HG02763 (cell line): ENCODE data around the gene APBA2.
"Not testable (repeated sequence)": the region's sequence is repeated elsewhere in the genome, so short reads cannot be mapped to it uniquely, and the experiment has no call there.

Experiments used
- ATAC-seq: cut with Tn5 transposase; IDR thresholded peaks from one replicate; pipeline ENCODE4 v1.9.1; 2021; ENCODE audit warnings: mild to moderate bottlenecking, moderate library complexity; ENCODE audit not compliant: unreplicated experiment

The APBA2 gene

DNA sequence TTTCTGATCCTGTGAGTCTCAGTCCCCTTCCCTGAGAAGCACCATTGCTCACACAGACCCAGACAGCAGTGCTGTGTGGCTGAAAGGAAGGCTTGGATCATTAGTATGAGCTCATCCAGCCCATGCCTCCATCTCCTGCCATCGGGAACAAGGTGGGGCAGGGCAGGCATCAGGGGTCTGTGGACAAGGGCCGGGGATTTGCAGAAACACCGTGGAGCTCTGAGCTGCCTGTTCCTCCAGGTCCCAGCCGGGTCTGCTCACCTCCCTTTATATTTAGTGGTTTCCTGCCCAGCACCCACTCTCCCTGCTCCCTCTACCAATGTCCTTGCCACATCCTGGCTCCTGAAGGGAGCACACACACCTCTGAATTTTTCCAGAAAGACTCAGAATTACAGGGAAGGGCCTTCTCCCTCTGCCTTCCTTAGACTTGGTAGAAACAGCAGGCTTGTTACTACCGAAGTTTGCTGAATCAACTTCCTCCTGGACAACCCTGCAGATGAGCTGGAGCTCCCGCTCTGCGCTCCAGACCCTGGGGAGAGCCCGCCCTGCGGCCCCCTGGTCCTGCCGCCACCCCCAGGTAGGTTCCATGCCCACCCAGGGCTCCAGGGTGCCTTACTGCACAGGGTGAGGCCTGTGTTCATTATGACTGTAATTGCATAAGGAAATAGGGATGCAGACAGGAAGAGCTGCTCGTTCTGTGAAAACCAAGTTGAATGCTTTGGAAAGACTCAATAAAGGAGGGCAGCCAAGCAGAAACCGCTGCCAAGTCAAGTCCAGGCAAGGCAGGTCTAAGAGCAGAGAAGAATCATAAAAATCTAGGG is 255.7 kb downstream of the APBA2 start:
- ATAC-seq, result no peak

DNA sequence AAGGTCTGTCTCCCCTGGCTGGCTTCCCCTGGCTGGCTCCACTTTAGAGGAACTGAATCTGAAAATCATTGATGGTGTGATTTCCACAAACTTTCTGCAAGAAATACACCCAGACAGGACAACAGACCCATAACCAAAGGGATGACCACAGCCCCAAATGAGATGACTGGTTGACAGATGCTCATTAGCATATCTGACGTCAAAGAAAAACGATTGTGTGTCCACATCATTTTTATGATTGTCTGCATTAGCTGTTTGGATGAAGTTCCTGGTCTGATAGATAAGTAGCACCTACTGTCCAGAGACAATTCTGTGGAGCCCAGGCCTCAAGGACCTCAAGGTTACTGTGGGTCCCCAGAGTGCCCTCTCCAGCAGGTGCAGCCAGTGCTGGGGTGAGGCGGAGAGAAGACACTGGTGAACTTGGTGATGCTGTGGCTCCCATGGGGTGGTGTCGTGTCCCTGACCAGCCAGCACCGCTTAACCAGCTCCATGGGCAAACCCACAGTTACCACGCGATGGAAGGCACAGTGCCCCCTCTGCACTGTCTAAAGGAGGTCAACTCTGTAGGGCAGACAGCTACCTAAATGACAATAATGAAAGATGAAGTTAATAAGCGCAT is 256.5 kb downstream of the APBA2 start:
- ATAC-seq, result no peak

DNA sequence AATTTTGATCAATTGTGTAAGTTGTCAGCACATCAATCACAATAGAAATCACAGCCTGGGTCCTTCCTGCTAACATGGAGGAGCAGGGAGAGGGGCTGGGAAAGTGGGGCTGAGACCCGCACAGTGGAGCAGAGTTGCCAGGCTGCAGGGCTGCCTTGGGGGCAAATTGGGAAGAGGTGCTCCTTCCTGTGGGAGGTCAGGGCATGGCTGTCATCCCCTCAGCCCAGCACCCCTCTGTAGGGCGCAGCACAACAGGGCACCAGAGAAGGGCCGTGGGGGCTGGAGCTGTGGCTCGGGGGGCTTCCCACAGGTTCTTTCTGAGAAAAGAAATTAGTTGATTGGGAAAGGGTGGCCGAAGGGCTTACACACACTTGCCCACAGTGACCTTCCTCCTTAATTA is 257.5 kb downstream of the APBA2 start:
- no peak for ATAC-seq

DNA sequence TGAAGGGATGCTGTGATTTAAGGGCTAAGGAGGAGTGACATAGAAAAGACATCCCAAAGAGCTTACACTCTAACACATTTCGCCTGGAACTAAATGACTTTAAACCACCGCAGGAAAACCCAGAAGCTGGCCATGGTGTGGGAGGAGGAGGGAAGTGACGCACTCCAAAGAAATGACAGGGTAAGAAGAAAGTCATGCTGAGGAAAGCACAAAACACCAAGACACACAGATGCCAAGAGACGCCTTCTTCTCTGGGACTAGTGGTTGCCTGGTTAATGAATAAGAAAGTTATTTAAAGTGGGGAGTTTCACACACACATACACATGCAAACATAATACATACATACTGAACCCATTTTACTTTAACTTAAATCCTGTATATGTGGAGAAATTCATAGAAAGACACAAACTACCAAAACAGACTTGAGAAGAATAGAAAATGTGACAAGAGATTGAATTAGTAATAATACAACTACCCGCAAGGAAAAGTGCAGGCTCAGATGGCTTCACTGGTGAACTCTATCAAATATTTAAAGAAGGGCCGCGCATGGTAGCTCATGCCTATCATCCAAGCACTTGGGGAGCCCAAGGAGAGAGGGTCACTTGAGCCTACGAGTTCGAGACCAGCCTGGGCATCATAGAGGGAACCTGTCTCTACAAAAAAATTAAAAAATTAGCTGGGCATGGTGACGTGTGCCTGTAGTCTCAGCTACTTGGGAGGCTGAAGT is 258.3 kb downstream of the APBA2 start:
- peak; percentile 47 for ATAC-seq

DNA sequence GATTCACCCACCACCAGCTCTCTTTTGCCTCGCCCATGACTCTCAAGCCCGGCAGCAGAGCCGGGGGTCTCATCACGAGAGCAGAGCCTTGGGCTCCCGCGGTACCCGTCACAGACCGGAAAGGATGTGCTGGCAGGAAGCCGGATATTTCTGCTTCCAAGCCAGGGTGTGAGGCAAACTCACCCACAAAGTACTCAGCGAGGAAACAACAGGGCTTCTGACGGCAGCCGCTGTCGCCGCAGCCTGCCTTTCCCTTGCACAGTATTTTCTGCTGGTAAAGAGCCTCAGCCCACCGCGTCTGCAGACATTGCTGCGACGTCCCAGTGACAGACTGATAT is 263.9 kb downstream of the APBA2 start:
- ATAC-seq, result no peak

DNA sequence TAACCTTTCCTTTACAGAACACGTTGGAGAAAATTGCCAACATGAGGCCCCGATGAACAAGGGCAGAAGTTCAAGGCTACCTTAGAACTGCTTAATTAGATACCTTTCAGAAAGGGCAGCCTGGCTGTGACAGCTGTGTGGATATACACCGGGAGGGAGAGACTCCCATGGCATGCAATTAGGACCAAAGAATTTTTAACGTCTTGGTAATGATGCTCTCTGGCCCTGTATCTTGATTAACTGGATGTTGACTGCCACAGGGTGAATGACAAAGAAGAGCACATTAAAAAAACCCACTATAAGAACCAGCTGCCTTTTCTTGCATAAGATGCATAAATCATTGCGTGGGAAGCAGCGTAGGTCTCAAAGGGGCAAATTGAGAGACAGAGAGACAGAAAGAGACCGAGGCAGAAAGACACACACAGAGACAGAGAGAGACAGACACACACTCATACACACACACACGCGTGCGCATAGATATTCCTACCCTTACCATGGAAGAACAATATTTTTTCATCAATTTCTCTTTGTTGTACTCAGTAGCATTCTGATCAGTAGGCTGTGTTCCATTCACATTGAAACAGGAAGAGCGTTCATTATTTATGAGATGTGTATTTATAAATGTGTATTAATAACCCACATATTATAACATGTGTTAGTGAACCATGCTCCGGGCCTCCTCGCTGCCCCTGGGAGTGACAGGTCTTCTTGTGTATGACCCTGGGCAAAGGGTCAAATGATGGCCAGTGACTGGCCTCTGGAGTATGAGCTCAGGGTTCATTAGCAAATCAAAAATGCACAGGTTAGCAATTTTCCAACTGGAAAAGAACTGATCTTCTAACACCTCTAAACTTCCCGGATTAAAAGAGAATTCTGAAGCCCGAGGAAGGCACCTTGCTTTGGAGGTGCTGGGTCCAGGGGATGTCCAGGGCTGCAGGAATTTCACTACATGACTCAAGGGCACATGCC is 265.0 kb downstream of the APBA2 start:
- no peak for ATAC-seq

DNA sequence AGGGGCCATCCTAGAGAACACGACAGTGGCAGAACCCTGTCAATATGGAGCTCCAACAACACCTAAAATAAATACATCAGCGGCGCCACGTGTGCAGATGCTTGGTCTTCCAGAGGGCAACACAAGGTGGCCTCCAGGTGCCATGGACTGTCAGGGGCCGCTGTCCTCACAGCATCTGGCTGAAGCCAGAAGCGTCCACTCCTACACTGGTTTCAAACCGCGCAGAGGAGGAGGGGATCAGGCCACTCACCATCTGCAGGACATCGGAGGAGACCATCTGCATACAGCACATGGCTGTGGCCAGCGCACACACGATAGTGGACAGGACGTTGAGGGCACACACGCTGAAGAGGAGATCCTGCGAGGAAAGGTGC is 265.7 kb downstream of the APBA2 start:
- ATAC-seq, result no peak

DNA sequence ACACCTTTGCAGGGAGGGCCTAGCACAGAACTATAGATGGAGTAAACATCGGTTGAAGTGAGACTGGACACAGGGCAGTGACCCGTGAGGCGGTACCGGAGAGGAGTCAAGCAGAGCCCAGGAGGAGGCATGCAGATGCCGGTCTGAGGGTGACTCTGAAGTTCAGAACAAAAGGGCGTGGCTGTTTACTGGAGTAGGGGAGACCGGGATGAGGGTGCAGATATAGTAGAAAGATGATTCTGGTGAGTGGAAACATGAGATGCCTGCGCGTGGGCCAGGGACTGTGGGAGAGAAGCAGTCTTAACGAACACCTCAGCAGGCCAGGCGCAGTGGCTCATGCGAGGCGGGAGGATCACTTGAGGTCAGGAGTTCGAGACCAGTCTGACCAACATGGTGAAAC is 270.7 kb downstream of the APBA2 start:
- no peak for ATAC-seq

DNA sequence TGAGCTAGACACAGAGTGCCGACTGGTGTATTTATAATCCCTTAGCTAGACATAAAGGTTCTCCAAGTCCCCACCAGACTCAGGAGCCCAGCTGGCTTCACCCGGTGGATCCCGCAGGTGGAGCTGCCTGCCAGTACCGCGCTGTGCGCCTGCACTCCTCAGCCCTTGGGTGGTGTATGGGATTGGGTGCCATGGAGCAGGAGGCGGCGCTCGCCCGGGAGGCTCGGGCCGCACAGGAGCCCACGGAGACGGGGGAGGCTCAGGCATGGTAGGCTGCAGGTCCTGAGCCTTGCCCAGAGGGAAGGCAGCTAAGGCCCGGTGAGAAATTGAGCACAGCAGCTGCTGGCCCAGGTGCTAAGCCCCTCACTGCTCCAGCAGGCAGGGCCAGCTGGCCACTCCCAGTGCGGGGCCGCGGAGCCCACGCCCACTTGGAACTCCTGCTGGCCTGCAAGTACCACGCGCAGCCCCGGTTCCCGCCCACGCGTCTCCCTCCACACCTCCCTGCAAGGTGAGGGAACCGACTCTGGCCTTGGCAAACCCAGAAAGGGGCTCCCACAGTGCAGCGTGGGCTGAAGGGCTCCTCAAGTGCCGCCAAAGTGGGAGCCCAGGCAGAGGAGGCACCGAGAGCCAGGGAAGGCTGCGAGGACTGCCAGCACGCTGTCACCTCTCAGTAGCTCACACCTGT is 274.1 kb downstream of the APBA2 start:
- ATAC-seq, result no peak

DNA sequence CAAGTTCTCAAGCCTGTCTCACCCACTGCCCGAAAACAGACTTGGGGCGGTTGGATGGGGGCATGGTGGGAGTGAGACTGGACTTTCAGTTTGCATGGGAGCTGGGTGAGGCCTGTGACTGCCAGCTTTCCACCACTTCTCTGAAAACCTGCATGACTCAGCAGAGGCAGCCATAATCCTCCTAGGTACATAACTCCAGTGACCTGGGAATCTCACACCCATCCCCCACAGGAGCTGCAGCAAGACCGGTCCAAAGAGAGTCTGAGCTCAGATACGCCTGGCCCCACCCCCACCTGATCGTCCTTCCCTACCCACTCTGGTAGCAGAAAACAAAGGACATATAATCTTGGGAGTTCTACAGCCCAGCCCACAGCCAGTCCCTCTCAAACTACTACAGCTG is 276.6 kb downstream of the APBA2 start:
- ATAC-seq, result no peak

DNA sequence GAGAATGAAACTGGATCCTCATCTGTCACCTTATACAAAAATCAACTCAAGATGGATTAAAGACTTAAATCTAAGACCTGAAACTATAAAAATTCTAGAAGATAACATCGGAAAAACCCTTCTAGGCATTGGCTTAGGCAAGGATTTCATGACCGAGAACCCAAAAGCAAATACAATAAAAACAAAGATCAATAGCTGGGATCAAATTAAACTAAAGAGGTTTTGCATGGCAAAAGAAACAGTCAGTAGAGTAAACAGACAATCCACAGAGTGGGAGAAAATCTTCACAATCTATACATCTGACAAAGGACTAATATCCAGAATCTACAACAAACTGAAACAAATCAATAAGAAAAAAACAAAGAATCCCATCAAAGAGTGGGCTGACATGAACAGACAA is 281.3 kb downstream of the APBA2 start:
- ATAC-seq, result not testable (repeated sequence)
